Measurements from ENCODE around the gene CHST11. TPM values are rescaled to one million over a fixed set of nuclear protein-coding genes. Genes with fewer than 3 reads are reported as not detected.

Gene CHST11
- total RNA-seq, 1 donor from 2014 or later: 7.7 TPM

GRCh38 chr12:104768033-104768432 lies 311.3 kb downstream of the CHST11 start:
- no peak overlapping the region for H3K9ac ChIP-seq

GRCh38 chr12:104769144-104769561 lies 312.4 kb downstream of the CHST11 start:
- TF ChIP-seq EZH2 (IDR thresholded peaks at IDR 0.05) (no peak), EZH2phosphoT487 (IDR thresholded peaks at IDR 0.05) (no peak), CTCF (IDR thresholded peaks at IDR 0.05) (no peak)
- DNase-seq (ENCODE audit: low spot score): peak; percentile 51
- H3K9me3 Mint-ChIP-seq: peaks cover 15% of the 10 kb centered on the region
- H3K36me3 ChIP-seq: no peaks in the 10 kb centered on the region
- H3K27ac Mint-ChIP-seq: no peak overlapping the region
- H3K4me1 Mint-ChIP-seq: peaks cover 3% of the 10 kb centered on the region
- H3K4me1 ChIP-seq: peaks cover 12% of the 10 kb centered on the region
- peaks cover 10% of the 10 kb centered on the region for H3F3A ChIP-seq (ENCODE audit: low read depth)
- no peak overlapping the region for H3K9ac ChIP-seq
- H4K20me1 ChIP-seq (ENCODE audit: low read depth): no peaks in the 10 kb centered on the region
- peak overlapping the region; percentile 28 for H3K4me2 ChIP-seq
- H3K27me3 Mint-ChIP-seq (ENCODE audit: insufficient read depth, low read depth): no peaks in the 10 kb centered on the region
- no peaks in the 10 kb centered on the region for H3K36me3 Mint-ChIP-seq
- no peak overlapping the region for H3K4me3 ChIP-seq
- no peak overlapping the region for H3K27ac ChIP-seq
- no peak overlapping the region for H3K4me3 Mint-ChIP-seq
- H3K27me3 ChIP-seq: no peaks in the 10 kb centered on the region
- H3K79me2 ChIP-seq (ENCODE audit: low read depth): no peaks in the 10 kb centered on the region
- peaks cover 4% of the 10 kb centered on the region for H3K9me3 ChIP-seq (ENCODE audit: low read depth)
- peak overlapping the region; percentile 63 for H2AFZ ChIP-seq (replicated peaks)

More at GRCh38 chr12:104768033-104768432, 311.3 kb downstream of the CHST11 start:
- Histone ChIP-seq H3K27me3 (no peaks in the 10 kb centered on the region), H3F3A (ENCODE audit: low read depth) (peaks cover 10% of the 10 kb centered on the region), H3K4me1 (peaks cover 12% of the 10 kb centered on the region), H4K20me1 (ENCODE audit: low read depth) (no peaks in the 10 kb centered on the region), H3K36me3 (no peaks in the 10 kb centered on the region), H3K9me3 (ENCODE audit: low read depth) (peaks cover 4% of the 10 kb centered on the region), H3K4me2 (no peak overlapping the region), H3K4me3 (no peak overlapping the region), H3K79me2 (ENCODE audit: low read depth) (no peaks in the 10 kb centered on the region), H2AFZ (replicated peaks) (no peak overlapping the region), H3K27ac (no peak overlapping the region)
- no peak overlapping the region for H3K4me3 Mint-ChIP-seq
- H3K9me3 Mint-ChIP-seq: peaks cover 6% of the 10 kb centered on the region
- no peak for TF ChIP-seq EZH2phosphoT487 (IDR thresholded peaks at IDR 0.05)
- TF ChIP-seq CTCF (IDR thresholded peaks at IDR 0.05): no peak
- TF ChIP-seq EZH2 (IDR thresholded peaks at IDR 0.05): no peak
- no peak for DNase-seq (ENCODE audit: low spot score)
- peaks cover 3% of the 10 kb centered on the region for H3K4me1 Mint-ChIP-seq
- H3K27me3 Mint-ChIP-seq (ENCODE audit: insufficient read depth, low read depth): no peaks in the 10 kb centered on the region
- no peaks in the 10 kb centered on the region for H3K36me3 Mint-ChIP-seq
- no peak overlapping the region for H3K27ac Mint-ChIP-seq

- TF ChIP-seq EZH2 (IDR thresholded peaks at IDR 0.05) (no peak), EZH2phosphoT487 (IDR thresholded peaks at IDR 0.05) (no peak), CTCF (IDR thresholded peaks at IDR 0.05) (no peak)
- H3K9ac ChIP-seq: no peak overlapping the region
- H3K27ac ChIP-seq: no peak overlapping the region
- no peak overlapping the region for H3K4me3 Mint-ChIP-seq
- peaks cover 12% of the 10 kb centered on the region for H3K4me1 ChIP-seq
- H3K36me3 Mint-ChIP-seq: no peaks in the 10 kb centered on the region
- no peak overlapping the region for H2AFZ ChIP-seq (replicated peaks)
- no peaks in the 10 kb centered on the region for H3K27me3 ChIP-seq
- no peaks in the 10 kb centered on the region for H3K27me3 Mint-ChIP-seq (ENCODE audit: insufficient read depth, low read depth)
- H4K20me1 ChIP-seq (ENCODE audit: low read depth): no peaks in the 10 kb centered on the region
- peaks cover 10% of the 10 kb centered on the region for H3F3A ChIP-seq (ENCODE audit: low read depth)
- H3K4me1 Mint-ChIP-seq: peaks cover 3% of the 10 kb centered on the region
- no peaks in the 10 kb centered on the region for H3K36me3 ChIP-seq
- no peak overlapping the region for H3K27ac Mint-ChIP-seq
- H3K4me3 ChIP-seq: no peak overlapping the region
- peaks cover 4% of the 10 kb centered on the region for H3K9me3 ChIP-seq (ENCODE audit: low read depth)
- H3K79me2 ChIP-seq (ENCODE audit: low read depth): no peaks in the 10 kb centered on the region
- peaks cover 16% of the 10 kb centered on the region for H3K9me3 Mint-ChIP-seq
- H3K4me2 ChIP-seq: no peak overlapping the region
- no peak for DNase-seq (ENCODE audit: low spot score)
Measured at GRCh38 chr12:104772336-104772735, 315.6 kb downstream of the CHST11 start.

All from neural progenitor cell (in vitro differentiated cells).